ENCODE results near the gene ADAM23. TPM values are rescaled to one million over a fixed set of nuclear protein-coding genes. Genes with fewer than 3 reads are reported as not detected.

ADAM23 gene
- total and polyA plus RNA-seq, 4 donors: 0.12 to 0.51 (median 0.17) TPM; not detected in 1

- Histone ChIP-seq H3K36me3 (ENCODE audit: control insufficient read depth in 4 of 4, insufficient read depth in 3 of 4, low read depth in 1 of 4, low read length in 3 of 4) (no peaks in the 10 kb centered on the region), H3K27ac (ENCODE audit: low read depth in 1 of 2, low read length in 2 of 2) (no peak overlapping the region), H3K27me3 (ENCODE audit: control insufficient read depth in 4 of 4, insufficient read depth in 4 of 4, low read length in 3 of 4) (no peaks in the 10 kb centered on the region), H3K9me3 (ENCODE audit: control insufficient read depth in 4 of 4, low read length in 3 of 4) (no peaks in the 10 kb centered on the region), H3K4me1 (ENCODE audit: control insufficient read depth in 4 of 4, insufficient read depth in 4 of 4, low read length in 3 of 4) (no peaks in the 10 kb centered on the region), H3K9ac (ENCODE audit: low read depth in 1 of 2, low read length in 2 of 2) (no peak overlapping the region), H3K4me3 (ENCODE audit: low read depth in 1 of 3, low read length in 3 of 3) (no peak overlapping the region)
- TF ChIP-seq FOXA1 (IDR thresholded peaks at IDR 0.05): no peak
- 87% methylated on average over 3 of the region's 3 CpGs for WGBS
- no peak for DNase-seq (ENCODE audit: low spot score)
Observed at GRCh38 chr2:206569470-206569869, 126.1 kb downstream of the ADAM23 start.

- Histone ChIP-seq H3K27ac (ENCODE audit: low read depth in 1 of 2, low read length in 2 of 2) (no peak overlapping the region), H3K4me3 (ENCODE audit: low read depth in 1 of 3, low read length in 3 of 3) (no peak overlapping the region), H3K36me3 (ENCODE audit: control insufficient read depth in 4 of 4, insufficient read depth in 3 of 4, low read depth in 1 of 4, low read length in 3 of 4) (no peaks in the 10 kb centered on the region), H3K9ac (ENCODE audit: low read depth in 1 of 2, low read length in 2 of 2) (no peak overlapping the region), H3K27me3 (ENCODE audit: control insufficient read depth in 4 of 4, insufficient read depth in 4 of 4, low read length in 3 of 4) (no peaks in the 10 kb centered on the region), H3K9me3 (ENCODE audit: control insufficient read depth in 4 of 4, low read length in 3 of 4) (no peaks in the 10 kb centered on the region), H3K4me1 (ENCODE audit: control insufficient read depth in 4 of 4, insufficient read depth in 4 of 4, low read length in 3 of 4) (no peaks in the 10 kb centered on the region)
- no peak for DNase-seq (ENCODE audit: low spot score)
- TF ChIP-seq CTCF (IDR thresholded peaks at IDR 0.05; ENCODE audit: low read depth, low read length, missing input control) (no peak), TAF1 (conservative IDR thresholded peaks at IDR 0.05) (no peak), MAX (IDR thresholded peaks at IDR 0.05) (no peak), HNF4A (conservative IDR thresholded peaks at IDR 0.05) (no peak), GABPA (IDR thresholded peaks at IDR 0.05 in 1 of 2, conservative IDR thresholded peaks at IDR 0.05 in 1 of 2) (no peak), SP1 (IDR thresholded peaks at IDR 0.05) (no peak), YY1 (IDR thresholded peaks at IDR 0.05) (no peak), RXRA (IDR thresholded peaks at IDR 0.05) (no peak)
Observed at GRCh38 chr2:206570199-206570598, 126.9 kb downstream of the ADAM23 start.

- H3K9me3 ChIP-seq (ENCODE audit: control insufficient read depth in 4 of 4, low read length in 3 of 4): no peaks in the 10 kb centered on the region
- no peaks in the 10 kb centered on the region for H3K27me3 ChIP-seq (ENCODE audit: control insufficient read depth in 4 of 4, insufficient read depth in 4 of 4, low read length in 3 of 4)
- H3K4me3 ChIP-seq (ENCODE audit: low read depth in 1 of 3, low read length in 3 of 3): no peak overlapping the region
- TF ChIP-seq FOXA1 (IDR thresholded peaks at IDR 0.05) (no peak), REST (IDR thresholded peaks at IDR 0.05) (no peak), RXRA (IDR thresholded peaks at IDR 0.05) (no peak), HNF4A (conservative IDR thresholded peaks at IDR 0.05) (no peak), YY1 (IDR thresholded peaks at IDR 0.05) (no peak), JUND (IDR thresholded peaks at IDR 0.05) (no peak), TAF1 (conservative IDR thresholded peaks at IDR 0.05) (no peak), EGR1 (IDR thresholded peaks at IDR 0.05; ENCODE audit: low read depth in 2 of 2) (no peak), ATF3 (IDR thresholded peaks at IDR 0.05) (no peak), ZBTB33 (IDR thresholded peaks at IDR 0.05) (no peak)
- no peak for DNase-seq (ENCODE audit: low spot score)
- H3K4me1 ChIP-seq (ENCODE audit: control insufficient read depth in 4 of 4, insufficient read depth in 4 of 4, low read length in 3 of 4): no peaks in the 10 kb centered on the region
- no peak overlapping the region for H3K9ac ChIP-seq (ENCODE audit: low read depth in 1 of 2, low read length in 2 of 2)
- H3K27ac ChIP-seq (ENCODE audit: low read depth in 1 of 2, low read length in 2 of 2): no peak overlapping the region
- H3K36me3 ChIP-seq (ENCODE audit: control insufficient read depth in 4 of 4, insufficient read depth in 3 of 4, low read depth in 1 of 4, low read length in 3 of 4): no peaks in the 10 kb centered on the region
- WGBS: 88% methylated on average over 3 of the region's 3 CpGs
Observed at GRCh38 chr2:206572725-206573124, 129.4 kb downstream of the ADAM23 start.

All from liver (tissue), 9 donors.